22Rv1 (cell line): ENCODE data around the gene CMTM7.

Experiments
- CTCF ChIP-seq: fragments of 450-650 bp; IDR thresholded peaks from 2 replicates; pipeline ENCODE4 v1.5.1; 2017; ENCODE audit warnings: mild to moderate bottlenecking
- ZFX ChIP-seq: fragments of 450-650 bp; IDR thresholded peaks from 2 replicates; pipeline ENCODE4 v1.6.1; 2017; ENCODE audit warnings: antibody characterized with exemption, borderline replicate concordance

- TF ChIP-seq CTCF = no peak
- no peak for TF ChIP-seq ZFX
These were observed 51.8 kb downstream of the CMTM7 start for GRCh38 chr3:32443478-32443877.
